Small intestine (tissue), 7 donors: ENCODE results near the gene AK8. TPM values are rescaled to one million over a fixed set of nuclear protein-coding genes. Genes with fewer than 3 reads are reported as not detected.

Experiments used
- DNase-seq, 2 donors: peaks; one replicate each; pipeline versions ENCODE4 v3.0.0 to v3.0.0-alpha.2; 2013
- FAIRE-seq: peaks from 2 replicates; lab custom pipeline; 2012; peaks lifted over from hg19 to GRCh38; lab: Jason Lieb, UNC
- H3K27ac ChIP-seq, 3 donors: one replicate each; pipeline ENCODE4 v1.5.1; 2013; ENCODE audit warnings: low read length in 2 of 3, mild to moderate bottlenecking in 2 of 3, control low read depth in 1 of 3, inconsistent platforms in 1 of 3, low read depth in 1 of 3, moderate library complexity in 1 of 3
- H3K27me3 ChIP-seq, 3 donors: one replicate each; pipeline ENCODE4 v1.6.1; 2013; ENCODE audit warnings: low read length in 3 of 3, inconsistent platforms in 1 of 3; ENCODE audit not compliant: control insufficient read depth in 3 of 3, insufficient read depth in 3 of 3
- H3K36me3 ChIP-seq, 3 donors: one replicate each; pipeline ENCODE4 v1.6.1; 2013; ENCODE audit warnings: low read length in 3 of 3, inconsistent platforms in 1 of 3, low read depth in 1 of 3, mild to moderate bottlenecking in 1 of 3, moderate library complexity in 1 of 3; ENCODE audit not compliant: control insufficient read depth in 3 of 3, insufficient read depth in 2 of 3
- H3K4me1 ChIP-seq, 3 donors: one replicate each; pipeline ENCODE4 v1.6.1; 2013; ENCODE audit warnings: low read length in 2 of 3, inconsistent platforms in 1 of 3, low read depth in 1 of 3, mild to moderate bottlenecking in 1 of 3, moderate library complexity in 1 of 3; ENCODE audit not compliant: control insufficient read depth in 3 of 3, insufficient read depth in 2 of 3
- H3K4me3 ChIP-seq, 3 donors: one replicate each; pipeline ENCODE4 v1.5.1; 2013; ENCODE audit warnings: low read length in 3 of 3, control low read depth in 1 of 3, inconsistent platforms in 1 of 3, low read depth in 1 of 3, mild to moderate bottlenecking in 1 of 3, moderate library complexity in 1 of 3
- H3K9me3 ChIP-seq, 2 donors: one replicate each; pipeline ENCODE4 v1.6.1; 2013; ENCODE audit warnings: low read depth in 1 of 2, low read length in 1 of 2; ENCODE audit not compliant: control insufficient read depth in 2 of 2, insufficient read depth in 1 of 2
- WGBS, 3 donors: extraction: QIAGEN DNeasy Blood & Tissue Kit; methylation state at CpG; one replicate each; pipeline ENCODE4 v1.1.7; 2013; 5-methylcytosine and 5-hydroxymethylcytosine counted together
- polyA plus RNA-seq, 4 donors: library from polyadenylated mRNA; stranded (reverse) in 3 of 4; unstranded in 1 of 4; fragments of 200-250 nt in 3 of 4; fragments of 120-200 nt in 1 of 4; gene quantifications; one replicate each; pipeline versions ENCODE4 v1.2.1 to v1.2.3, GENCODE V29; 2013
- donor health status: healthy with polysubstance abuse.
- donor health status: control.
- donor health status: control.
- donor health status: Bipolar disorder and iron deficiency.
- donor health status: healthy.

The AK8 gene
- polyA plus RNA-seq, 4 donors: 0.09 to 3.0 TPM; not detected in 2

DNA sequence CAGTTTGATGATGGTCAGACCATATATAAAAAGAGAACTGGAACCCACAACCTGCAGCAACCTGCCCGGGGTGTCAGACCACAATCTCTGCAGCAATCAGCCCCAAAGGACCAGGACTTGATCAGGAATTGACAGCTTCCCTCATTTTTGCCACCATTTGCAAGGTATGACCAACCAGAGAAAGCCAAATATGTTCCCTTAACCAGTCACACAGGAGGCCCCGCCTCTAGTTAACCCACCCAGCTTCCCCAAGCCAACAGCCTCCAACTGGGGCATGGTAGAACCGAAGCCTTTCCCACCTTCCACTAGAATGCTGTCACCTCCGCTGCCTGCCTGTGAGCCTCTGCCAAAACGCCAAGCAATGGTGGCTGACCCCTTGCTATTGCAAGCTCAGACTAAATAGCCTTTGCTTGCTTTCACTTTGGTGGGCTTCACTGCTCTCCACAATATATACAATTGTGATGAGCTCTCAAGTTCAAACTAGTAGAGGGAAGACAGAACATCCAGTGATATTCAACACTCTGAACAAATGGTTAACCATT lies 86.3 kb downstream of the AK8 start:
- FAIRE-seq: no peak
- Histone ChIP-seq H3K27me3 (peaks cover 0 to 2% (median 0%) of the 10 kb centered on the region in 3 donors), H3K4me1 (peaks cover 0 to 32% (median 0%) of the 10 kb centered on the region in 3 donors), H3K9me3 (no peaks in the 10 kb centered on the region), H3K36me3 (no peaks in the 10 kb centered on the region), H3K27ac (no peak overlapping the region), H3K4me3 (no peak overlapping the region)
- WGBS, 3 donors: 79 to 89% (median 86%) methylated on average over 5 of the region's 5 CpGs
- DNase-seq: no peak

DNA sequence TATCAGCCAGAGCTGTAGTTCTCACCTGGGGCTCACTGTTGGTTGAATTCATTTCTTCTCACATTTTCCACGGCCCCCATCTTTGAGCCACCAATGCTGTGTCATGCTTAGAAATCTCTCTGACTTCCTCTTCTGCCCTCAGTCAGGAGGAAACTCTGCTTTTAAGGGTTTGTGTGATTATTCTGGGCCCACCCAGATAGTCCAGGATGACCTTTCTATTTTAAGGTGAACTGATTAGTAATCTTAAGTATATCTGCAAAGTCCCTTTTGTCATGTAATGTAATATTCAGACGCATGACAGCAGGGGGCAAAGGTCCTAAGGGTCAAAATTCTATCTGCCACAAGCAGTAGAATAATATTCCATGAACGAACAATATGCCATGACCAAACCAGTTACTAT lies 88.4 kb downstream of the AK8 start:
- 29 to 48% (median 36%) methylated on average over 3 of the region's 3 CpGs for WGBS, 3 donors

GRCh38 chr9:132788378-132788777 lies 89.7 kb downstream of the AK8 start:
- H3K27me3 ChIP-seq: peaks cover 0 to 2% (median 0%) of the 10 kb centered on the region in 3 donors
- peaks cover 0 to 12% (median 0%) of the 10 kb centered on the region in 3 donors for H3K4me1 ChIP-seq
- no peaks in the 10 kb centered on the region for H3K9me3 ChIP-seq
- FAIRE-seq: no peak
- WGBS, 3 donors: 67 to 82% (median 71%) methylated on average over 1 of the region's 1 CpG
- no peak overlapping the region for H3K4me3 ChIP-seq
- H3K36me3 ChIP-seq: no peaks in the 10 kb centered on the region
- peak overlapping the region in 1 of 3 donors; percentile 74 for H3K27ac ChIP-seq
- DNase-seq: no peak

More for the DNA sequence above, 88.4 kb downstream of the AK8 start:
- H3K36me3 ChIP-seq: no peaks in the 10 kb centered on the region
- peak overlapping the region in 1 of 3 donors; percentile 15 for H3K27ac ChIP-seq
- peaks cover 0 to 2% (median 2%) of the 10 kb centered on the region in 3 donors for H3K27me3 ChIP-seq
- peak in 1 of 2 donors; percentile 78 for DNase-seq
- H3K9me3 ChIP-seq: no peaks in the 10 kb centered on the region
- no peak for FAIRE-seq
- peaks cover 0 to 24% (median 0%) of the 10 kb centered on the region in 3 donors for H3K4me1 ChIP-seq
- H3K4me3 ChIP-seq: no peak overlapping the region

GRCh38 chr9:132787748-132788159 lies 90.3 kb downstream of the AK8 start:
- peaks cover 0 to 2% (median 0%) of the 10 kb centered on the region in 3 donors for H3K27me3 ChIP-seq
- H3K36me3 ChIP-seq: no peaks in the 10 kb centered on the region
- H3K9me3 ChIP-seq: no peaks in the 10 kb centered on the region
- peak overlapping the region in 1 of 3 donors; percentile 74 for H3K27ac ChIP-seq
- DNase-seq: peak in 1 of 2 donors; percentile 59
- peaks cover 0 to 6% (median 0%) of the 10 kb centered on the region in 3 donors for H3K4me1 ChIP-seq
- H3K4me3 ChIP-seq: no peak overlapping the region
- 79 to 89% (median 88%) methylated on average over 1 of the region's 1 CpG for WGBS, 3 donors
- no peak for FAIRE-seq

GRCh38 chr9:132784286-132784830 lies 93.7 kb downstream of the AK8 start:
- Histone ChIP-seq H3K4me1 (peaks cover 0 to 6% (median 0%) of the 10 kb centered on the region in 3 donors), H3K36me3 (no peaks in the 10 kb centered on the region), H3K27me3 (peaks cover 0 to 4% (median 2%) of the 10 kb centered on the region in 3 donors), H3K9me3 (no peaks in the 10 kb centered on the region), H3K4me3 (no peak overlapping the region), H3K27ac (no peak overlapping the region)
- no peak for FAIRE-seq
- 85 to 94% (median 91%) methylated on average over 4 of the region's 4 CpGs for WGBS, 3 donors
- no peak for DNase-seq

DNA sequence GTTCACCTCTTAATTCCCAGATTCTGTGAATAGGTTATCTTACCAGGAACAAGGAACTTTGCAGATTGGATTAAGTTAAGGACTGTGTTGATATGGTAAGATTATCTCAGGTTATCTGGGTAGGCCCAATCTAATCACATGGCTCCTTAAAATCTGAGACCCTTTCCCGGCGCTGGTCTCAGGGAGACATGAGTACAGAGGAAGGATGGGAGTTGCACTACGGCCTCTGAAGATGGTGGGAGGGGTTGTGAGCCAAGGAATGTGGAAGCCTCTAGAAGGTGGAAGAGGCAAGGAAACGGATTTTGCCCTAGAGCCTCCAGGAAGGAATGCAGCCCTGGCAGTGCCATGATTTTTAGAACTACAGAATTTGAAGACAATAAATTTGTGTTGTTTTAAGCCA lies 95.1 kb downstream of the AK8 start:
- no peak for FAIRE-seq
- WGBS, 3 donors: 44 to 74% (median 54%) methylated on average over 4 of the region's 4 CpGs

DNA sequence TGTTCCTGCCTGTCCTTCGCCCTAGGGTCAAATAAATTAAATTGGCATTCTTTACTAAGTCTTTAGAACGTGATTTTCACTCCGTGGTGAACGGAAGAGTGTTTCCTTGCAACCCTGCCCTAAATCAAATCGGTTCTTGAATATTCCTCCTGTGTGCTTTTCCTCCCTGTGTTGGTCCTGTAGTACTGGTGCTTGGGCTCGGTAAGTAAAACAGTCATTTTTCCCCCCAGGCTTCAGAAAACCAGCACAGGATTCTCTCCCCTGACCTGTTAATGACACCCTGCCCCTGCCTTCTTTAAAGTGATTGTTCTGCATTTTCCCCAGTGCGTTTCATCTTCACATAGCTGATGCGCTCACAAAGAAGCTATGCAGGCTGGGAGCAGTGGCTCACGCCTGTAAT lies 96.0 kb downstream of the AK8 start:
- no peak overlapping the region for H3K27ac ChIP-seq
- H3K4me3 ChIP-seq: no peak overlapping the region
- H3K27me3 ChIP-seq: peaks cover 0 to 4% (median 2%) of the 10 kb centered on the region in 3 donors
- DNase-seq: no peak
- H3K4me1 ChIP-seq: no peaks in the 10 kb centered on the region
- H3K36me3 ChIP-seq: no peaks in the 10 kb centered on the region
- H3K9me3 ChIP-seq: no peaks in the 10 kb centered on the region
- WGBS, 3 donors: 76 to 84% (median 78%) methylated on average over 9 of the region's 9 CpGs
- no peak for FAIRE-seq

More for the DNA sequence above, 95.1 kb downstream of the AK8 start:
- Histone ChIP-seq H3K36me3 (no peaks in the 10 kb centered on the region), H3K4me3 (no peak overlapping the region), H3K27me3 (peaks cover 0 to 4% (median 2%) of the 10 kb centered on the region in 3 donors), H3K4me1 (peaks cover 0 to 3% (median 0%) of the 10 kb centered on the region in 3 donors), H3K27ac (no peak overlapping the region), H3K9me3 (no peaks in the 10 kb centered on the region)
- DNase-seq: no peak

DNA sequence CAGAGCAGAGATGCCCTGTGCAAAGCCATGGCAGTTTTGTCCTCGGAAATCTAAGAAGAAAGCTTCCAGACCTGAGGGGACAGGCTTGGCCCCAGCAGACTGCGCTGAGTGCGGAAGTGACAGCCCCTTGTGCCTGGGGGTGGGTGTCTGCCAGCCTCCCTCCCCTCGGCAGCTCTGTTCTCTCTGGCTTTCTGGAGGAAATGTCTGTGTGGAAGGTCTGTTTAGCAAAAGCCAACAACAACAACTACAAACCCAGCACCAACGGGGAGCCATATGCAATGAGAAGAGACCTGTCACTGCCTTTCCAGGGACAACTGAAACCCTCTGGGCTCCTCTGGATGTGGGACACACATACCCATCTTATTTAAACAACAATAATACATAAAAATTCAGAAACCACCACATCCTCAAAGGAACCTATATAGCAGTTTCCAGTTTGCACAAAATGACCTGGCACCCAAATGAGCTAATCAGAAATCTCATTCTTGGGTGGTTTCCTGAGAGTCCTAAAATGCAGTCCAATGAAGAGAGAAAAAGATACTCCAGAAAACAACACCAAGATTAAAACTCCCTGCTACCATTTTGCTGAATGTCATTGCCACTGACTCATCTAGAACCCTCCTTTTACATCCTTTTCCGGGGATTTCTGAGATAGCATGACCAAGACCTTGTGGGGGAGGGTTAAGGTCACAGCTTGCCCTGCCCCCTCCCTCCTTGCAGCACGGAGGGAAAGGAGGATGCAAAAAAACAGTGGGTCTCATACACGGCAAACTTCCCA lies 97.7 kb downstream of the AK8 start:
- DNase-seq: no peak
- H3K4me3 ChIP-seq: no peak overlapping the region
- no peak for FAIRE-seq
- H3K27ac ChIP-seq: no peak overlapping the region
- H3K4me1 ChIP-seq: no peaks in the 10 kb centered on the region
- peaks cover 0 to 4% (median 0%) of the 10 kb centered on the region in 3 donors for H3K27me3 ChIP-seq
- no peaks in the 10 kb centered on the region for H3K36me3 ChIP-seq
- WGBS, 3 donors: 56 to 61% (median 61%) methylated on average over 8 of the region's 8 CpGs
- no peaks in the 10 kb centered on the region for H3K9me3 ChIP-seq
